ENCODE results near the gene DST.

The DST gene
- total RNA-seq = 0.88 to 7.1 (median 3.7) reads per million in 4 experiments

GRCh38 chr6:56642366-56643261, at the start of gene DST:
Gene DST (minus strand): TSS chr6:56642889.
- DNase-seq = no peak

GRCh38 chr6:56691814-56692213, 49.1 kb upstream of the DST start:
- no peak for DNase-seq

GRCh38 chr6:56691286-56691595, 48.6 kb upstream of the DST start:
- DNase-seq = no peak

- DNase-seq = no peak
Measured at GRCh38 chr6:56690519-56691285, 48.0 kb upstream of the DST start.

- no peak for DNase-seq
Measured at GRCh38 chr6:56689663-56690062, 47.0 kb upstream of the DST start.

- no peak for DNase-seq
Measured at GRCh38 chr6:56689114-56689513, 46.4 kb upstream of the DST start.

GRCh38 chr6:56688521-56688920, 45.8 kb upstream of the DST start:
- DNase-seq = no peak

- DNase-seq = no peak
Measured at GRCh38 chr6:56687551-56687950, 44.9 kb upstream of the DST start.

- no peak for DNase-seq
Measured at GRCh38 chr6:56686429-56686828, 43.7 kb upstream of the DST start.

GRCh38 chr6:56685994-56686393, 43.3 kb upstream of the DST start:
- no peak for DNase-seq

- no peak for DNase-seq
Measured at GRCh38 chr6:56685102-56685733, 42.5 kb upstream of the DST start.

GRCh38 chr6:56684342-56685101, 41.8 kb upstream of the DST start:
- DNase-seq = no peak

GRCh38 chr6:56683882-56684281, 41.2 kb upstream of the DST start:
- DNase-seq = no peak

- no peak for DNase-seq
Measured at GRCh38 chr6:56682635-56683034, 39.9 kb upstream of the DST start.

GRCh38 chr6:56677559-56677958, 34.9 kb upstream of the DST start:
- no peak for DNase-seq

- no peak for DNase-seq
Measured at GRCh38 chr6:56671651-56672461, 29.2 kb upstream of the DST start.

- no peak for DNase-seq
Measured at GRCh38 chr6:56671160-56671559, 28.5 kb upstream of the DST start.

GRCh38 chr6:56669041-56669440, 26.4 kb upstream of the DST start:
- no peak for DNase-seq

GRCh38 chr6:56668158-56668557, 25.5 kb upstream of the DST start:
- DNase-seq = no peak

- DNase-seq = no peak
Measured at GRCh38 chr6:56667336-56667735, 24.6 kb upstream of the DST start.

GRCh38 chr6:56664029-56664428, 21.3 kb upstream of the DST start:
- DNase-seq = no peak

GRCh38 chr6:56663344-56663743, 20.7 kb upstream of the DST start:
- DNase-seq = no peak

All from effector CD8-positive, alpha-beta T cell (primary cell).